GM18499 (cell line): Measurements from ENCODE around the gene ZRANB1.

Experiments used
- ATAC-seq: cut with Tn5 transposase; IDR thresholded peaks from one replicate; pipeline ENCODE4 v1.9.1; 2021; ENCODE audit warnings: moderate number of reproducible peaks; ENCODE audit not compliant: insufficient read depth, unreplicated experiment

Gene ZRANB1

GRCh38 chr10:125015356-125015944, 73.5 kb downstream of the ZRANB1 start:
- no peak for ATAC-seq

DNA sequence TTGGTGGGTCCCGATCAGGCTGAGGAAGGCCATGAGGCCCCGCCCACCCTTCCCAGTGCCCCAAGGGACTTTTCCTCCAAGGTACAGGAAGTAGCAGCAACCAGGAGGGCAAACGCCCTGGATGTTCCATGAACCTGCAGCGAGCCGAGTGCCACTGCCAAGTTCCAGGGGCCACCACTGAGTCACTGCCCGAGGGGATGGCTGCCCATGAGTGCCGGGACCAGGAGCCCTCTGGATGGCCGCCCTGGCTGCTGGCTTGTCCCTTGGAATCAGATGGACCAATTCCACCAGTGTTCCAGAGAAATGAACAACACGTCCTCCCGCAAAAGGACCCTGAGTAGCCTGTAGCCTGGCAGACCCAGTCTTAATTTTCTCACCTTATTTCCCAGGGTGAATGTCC, 74.2 kb downstream of the ZRANB1 start:
- ATAC-seq = no peak

- no peak for ATAC-seq
Measured at GRCh38 chr10:125016611-125017202, 74.8 kb downstream of the ZRANB1 start.

DNA sequence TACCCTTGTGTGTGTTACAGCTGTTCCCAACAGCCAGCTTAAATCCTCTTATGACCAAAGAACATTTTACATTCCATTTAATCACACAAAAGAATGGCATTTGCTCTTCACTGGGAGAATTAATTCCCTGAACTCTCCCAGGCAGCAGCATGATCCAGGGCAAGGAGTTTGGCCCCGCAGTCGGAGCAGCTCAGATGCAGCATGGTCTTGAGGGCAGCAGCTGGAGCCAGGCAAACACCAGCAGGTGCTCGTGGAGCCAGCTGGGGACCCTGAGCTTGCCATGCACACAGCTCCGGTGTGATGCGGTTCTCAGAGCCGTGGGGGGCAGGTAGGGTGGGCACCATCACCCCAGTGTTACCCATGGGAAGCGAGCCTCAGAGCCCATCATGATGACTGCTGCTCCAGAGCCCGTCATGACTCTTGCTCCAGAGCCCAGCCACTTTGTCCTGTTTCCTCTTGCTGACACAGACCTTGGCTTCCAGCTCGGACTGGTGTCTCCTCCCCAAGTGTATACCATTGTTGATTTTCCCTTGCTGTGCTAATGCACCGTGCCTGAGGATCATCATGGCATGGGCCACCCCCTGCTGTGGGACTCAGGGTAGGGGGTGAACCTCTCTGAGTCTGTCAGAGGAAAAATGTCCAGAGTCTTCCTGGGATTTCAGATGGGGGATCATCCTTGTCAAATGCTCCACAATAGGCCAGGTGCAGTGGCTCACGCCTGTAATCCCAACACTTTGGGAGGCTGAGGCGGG, 75.8 kb downstream of the ZRANB1 start:
- no peak for ATAC-seq

DNA sequence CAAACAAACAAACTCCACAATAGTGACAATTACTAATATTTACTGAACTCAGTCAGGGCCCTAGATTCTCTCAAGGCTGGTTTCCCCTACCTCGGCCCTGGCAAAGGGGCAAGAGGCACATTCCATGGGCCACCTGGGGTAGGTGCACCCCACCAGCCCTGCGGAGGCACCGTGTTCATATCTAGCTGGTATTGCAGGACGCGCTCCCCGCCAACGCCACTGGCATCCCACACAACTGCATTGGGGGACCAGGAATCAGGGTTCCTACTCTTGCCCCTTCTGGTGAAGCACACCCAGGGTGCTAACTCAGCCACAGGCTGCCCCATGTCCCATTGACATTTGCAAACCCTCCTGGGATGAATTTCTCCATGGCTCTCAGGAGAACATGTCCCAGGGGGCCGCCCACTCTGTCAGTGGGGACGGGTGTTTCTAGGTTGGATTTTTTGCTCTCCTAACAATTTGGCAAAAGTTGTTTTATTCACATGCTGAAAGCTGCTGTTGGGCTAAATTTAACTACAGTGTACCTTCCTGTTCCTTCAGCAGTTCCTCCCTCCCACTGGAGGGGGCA, 76.7 kb downstream of the ZRANB1 start:
- no peak for ATAC-seq

- no peak for ATAC-seq
Measured at GRCh38 chr10:125020386-125020785, 78.5 kb downstream of the ZRANB1 start.

- no peak for ATAC-seq
Measured at GRCh38 chr10:125020871-125021270, 78.9 kb downstream of the ZRANB1 start.

DNA sequence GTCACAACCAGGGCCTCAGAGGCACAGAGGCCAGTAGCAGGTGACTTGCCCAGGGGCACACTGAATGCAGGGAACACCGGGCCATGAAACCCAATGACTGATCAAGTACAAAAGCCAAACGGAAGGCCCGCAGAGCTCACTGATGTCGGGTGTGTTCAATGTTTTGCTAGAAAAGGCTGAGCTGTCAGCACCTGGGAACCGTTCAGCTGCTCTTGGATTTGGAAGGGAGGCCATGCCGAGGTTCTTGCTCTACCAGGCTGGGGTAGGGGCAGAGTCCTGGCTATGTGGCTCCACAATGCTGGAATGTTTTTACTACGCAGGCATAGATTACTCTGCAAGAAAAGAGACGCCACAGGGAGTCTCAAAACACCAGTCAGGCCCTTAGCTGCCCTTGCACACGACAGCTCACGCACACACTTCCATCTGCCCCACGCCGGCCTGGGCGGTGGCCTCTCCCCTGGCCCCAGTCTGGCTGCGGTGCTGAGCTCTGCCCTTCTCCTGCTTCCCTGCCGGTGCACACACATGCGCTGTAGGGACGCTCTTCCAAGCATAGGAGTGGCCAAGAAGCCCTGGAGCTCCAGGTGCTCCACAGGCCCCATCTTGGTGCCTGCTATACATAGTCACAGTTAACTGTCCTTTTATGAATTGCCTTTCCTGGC, 79.9 kb downstream of the ZRANB1 start:
- no peak for ATAC-seq

- no peak for ATAC-seq
Measured at GRCh38 chr10:125022671-125023070, 80.7 kb downstream of the ZRANB1 start.

DNA sequence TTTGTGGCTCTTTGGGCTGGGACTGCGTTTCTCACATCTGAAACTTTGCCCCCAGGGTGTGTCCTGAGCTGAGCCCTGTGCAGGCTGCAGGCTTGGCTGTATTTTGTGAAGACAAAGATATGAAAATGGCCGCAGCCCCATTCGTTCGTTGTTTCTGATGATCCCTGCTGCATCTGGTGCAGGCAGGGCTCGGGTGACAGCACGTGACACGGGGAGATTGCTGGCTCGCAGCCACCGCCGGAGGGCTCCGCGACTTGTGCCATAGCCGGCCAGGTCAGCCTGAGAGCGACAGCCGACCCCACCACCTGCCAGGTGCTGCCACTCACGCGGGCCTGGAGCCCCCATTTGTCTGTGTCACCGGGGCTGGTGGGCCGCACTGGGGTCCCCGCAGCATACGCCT, 81.3 kb downstream of the ZRANB1 start:
- ATAC-seq = no peak

DNA sequence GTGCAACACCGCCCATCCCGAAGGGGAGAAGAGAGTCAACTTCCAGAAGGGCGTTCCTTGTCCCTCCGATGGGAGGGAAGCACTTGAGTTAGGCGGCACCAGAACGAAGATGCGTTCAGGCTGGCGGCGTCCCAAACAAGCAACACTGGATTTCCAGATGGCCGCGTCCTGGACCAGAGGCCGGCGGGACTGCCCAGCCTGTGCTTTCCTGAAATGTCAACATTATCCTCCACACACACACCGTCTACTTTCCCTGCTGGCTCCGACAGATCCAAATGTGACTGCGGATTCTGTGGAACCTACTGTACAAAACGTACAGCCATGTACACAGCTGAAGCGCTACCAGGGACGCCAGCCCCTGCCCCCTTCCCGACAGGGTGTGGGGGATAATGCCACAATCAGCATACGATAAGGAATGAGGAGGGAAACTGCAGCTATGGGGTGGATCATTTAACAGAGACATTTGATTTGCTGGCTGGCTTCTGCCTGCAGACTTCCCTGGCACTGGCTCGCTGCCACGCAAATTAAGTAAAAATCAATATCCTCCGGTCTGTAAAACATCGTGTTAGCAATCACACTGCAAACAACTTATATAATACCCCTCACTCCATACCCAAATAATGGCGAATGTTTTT, 82.1 kb downstream of the ZRANB1 start:
- ATAC-seq = no peak

DNA sequence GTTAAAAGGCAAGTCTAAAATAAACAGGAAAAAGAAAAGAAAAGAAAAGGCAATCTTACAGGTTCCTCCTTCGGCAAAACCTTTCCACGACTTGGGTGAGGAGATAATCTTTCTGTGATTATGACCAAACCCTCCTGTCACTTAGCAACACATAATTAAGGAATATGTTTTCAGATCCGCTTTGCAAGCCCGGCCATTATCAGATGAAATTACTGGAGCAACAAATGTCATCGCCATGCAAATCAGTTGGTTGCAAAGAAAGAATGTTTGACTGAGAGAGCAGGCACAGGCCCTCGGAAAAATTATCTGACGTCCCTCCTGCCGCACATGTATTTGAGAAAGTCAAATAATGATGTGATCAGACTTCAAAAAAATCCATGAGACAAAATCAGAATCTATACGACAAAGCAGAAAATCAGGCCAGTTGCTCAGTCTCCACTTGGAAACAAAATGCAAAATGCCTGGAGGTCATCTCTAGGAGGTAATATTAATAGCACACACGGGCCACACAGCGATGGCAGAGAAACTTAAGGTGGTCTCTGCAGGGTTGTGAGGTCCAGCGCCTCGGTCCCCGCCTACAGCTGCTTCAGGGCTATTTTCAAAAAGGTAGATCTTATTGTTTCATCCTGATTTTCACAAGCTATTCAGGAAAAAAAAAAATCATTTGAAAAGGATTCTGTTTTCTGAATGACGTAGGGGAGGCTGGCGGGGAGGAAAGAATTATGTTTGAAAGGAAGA, 82.7 kb downstream of the ZRANB1 start:
- ATAC-seq = no peak

DNA sequence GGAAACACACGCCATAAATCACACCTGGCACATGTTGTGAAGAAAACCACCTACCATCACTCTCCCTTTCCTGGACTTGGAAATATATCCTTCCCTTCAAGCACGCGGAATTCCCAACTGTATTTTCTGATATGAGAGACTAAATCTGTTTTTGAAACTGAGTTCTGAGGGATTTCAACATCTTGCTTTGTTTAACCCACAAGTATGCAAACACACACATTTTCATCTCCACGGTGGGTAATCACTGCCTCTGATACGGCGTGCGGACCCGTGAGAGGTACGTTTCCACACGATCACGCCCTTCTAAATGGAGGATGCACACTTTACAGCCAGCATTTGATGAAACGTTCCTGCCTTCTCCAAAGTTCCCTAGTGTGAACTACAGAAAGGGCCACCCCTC, 83.4 kb downstream of the ZRANB1 start:
- no peak for ATAC-seq

GRCh38 chr10:125026036-125026931, 84.4 kb downstream of the ZRANB1 start:
- ATAC-seq = no peak

- ATAC-seq = no peak
Measured at GRCh38 chr10:125026974-125027735, 85.2 kb downstream of the ZRANB1 start.

DNA sequence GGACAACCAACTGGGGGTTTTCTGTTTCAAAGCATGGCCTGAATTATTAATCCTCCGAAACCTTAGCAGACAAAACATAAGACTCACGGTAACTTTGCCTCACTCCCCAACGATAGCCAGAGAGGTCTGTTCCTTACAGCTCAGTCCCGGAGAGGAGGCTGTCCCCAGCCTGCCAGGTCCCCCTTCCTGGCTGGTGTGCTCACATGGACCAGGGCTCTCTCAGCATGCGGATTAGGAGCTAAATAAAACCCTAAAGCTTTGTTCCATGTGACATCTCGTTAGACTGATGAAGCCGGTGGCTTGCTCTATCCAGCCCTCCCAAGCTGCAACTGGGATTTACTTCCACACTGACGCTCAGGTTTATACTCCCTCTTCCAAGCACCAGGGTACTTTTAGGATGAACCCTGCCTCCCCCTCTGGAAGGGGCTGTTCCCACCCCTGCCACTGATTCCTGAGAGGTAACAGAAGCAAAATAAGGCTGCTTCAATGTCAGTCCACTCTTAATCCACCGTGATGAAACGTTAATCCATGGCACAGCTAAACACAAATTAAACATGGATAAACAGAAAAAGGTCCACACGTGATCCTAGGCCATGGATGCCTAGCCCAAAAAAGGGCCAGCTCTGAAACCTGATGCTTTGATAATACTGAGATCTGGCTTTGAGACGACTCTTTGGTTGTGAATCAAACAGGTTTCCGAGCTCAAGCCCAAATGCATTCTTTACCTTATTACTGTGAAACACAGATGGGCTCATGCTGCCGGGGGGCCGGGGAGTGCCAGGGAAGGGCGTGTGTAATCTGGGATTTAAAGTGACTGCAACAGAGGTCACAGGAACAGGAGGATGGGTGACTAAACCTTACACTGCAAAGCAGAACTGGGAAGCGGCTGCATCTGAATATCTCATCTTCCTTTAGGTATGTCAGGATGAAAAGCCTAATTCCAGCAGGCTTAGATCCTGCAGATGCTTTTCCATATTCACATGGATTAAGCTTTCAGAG, 86.2 kb downstream of the ZRANB1 start:
- no peak for ATAC-seq
